Hippocampal formation (tissue), 2 donors: ENCODE data around the gene PTGES2.
"Not testable (repeated sequence)": the region's sequence is repeated elsewhere in the genome, so short reads cannot be mapped to it uniquely, and the experiment has no call there.

Source experiments
- DNase-seq, 2 donors: peaks; one replicate each; lab custom pipeline; 2025; lab: John Stamatoyannopoulos, UW

The PTGES2 gene

GRCh38 chr9:128136816-128137793 lies 9.6 kb upstream of the PTGES2 start:
- no peak for DNase-seq

- not testable (repeated sequence) for DNase-seq
Measured at GRCh38 chr9:128135561-128135960, 8.0 kb upstream of the PTGES2 start.

DNA sequence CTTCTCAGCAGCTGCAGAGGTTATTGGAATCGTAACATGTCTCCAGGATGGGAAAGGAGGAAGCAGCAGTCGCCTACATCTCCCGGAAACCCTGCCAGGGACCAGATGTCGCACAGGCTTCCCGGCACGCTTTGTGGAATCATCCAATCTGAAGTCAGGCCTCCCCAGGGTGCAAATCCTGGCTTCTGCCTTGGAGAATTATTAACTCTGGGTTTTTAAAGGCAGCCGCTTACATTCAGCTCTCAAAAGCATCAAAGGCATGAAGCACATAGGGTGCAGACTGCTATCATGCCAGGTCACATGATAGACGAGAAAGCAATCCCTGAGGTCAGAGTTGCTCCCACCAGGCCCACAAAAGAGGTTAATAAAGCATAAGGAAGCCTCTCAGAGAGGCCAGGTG lies 4.6 kb upstream of the PTGES2 start:
- not testable (repeated sequence) for DNase-seq

DNA sequence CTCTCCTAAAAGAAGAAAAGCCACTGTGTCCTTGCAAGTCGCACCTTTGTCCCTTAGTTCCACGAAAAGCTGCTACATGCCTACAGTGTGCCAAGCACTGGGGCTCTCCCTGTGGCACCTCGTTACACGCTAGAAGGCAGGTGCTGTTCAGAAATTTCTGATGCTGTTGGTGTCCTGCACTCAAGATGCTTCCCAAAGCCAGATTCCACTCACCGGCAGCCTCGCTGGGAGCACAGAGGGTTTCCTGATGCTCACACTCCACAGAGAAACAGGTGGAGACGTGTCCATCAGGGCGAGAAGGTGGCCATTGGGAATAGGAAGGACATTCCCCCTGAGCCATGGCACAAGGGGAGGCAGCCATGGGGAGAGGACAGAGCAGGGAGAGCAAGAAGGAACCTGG lies 3.8 kb upstream of the PTGES2 start:
- DNase-seq: not testable (repeated sequence)

DNA sequence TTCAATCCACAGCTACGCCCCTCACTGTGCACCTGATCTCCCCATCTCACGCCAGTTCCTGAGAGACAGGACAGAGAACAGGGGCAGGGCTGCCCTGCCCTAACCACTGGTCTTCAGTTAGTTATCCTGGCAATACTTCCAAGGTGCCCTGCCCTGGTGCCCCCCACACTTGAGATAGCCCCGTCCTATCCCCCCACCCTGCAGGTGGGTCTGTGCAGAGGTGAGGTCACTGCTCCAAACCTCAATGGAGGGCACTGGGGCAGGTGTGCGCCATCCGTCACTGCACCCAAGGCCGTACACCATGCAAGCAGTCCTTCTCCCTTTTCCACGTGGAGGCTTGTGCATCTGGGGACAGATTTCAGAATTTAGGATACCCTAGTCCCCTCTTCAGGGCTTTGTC lies 3.1 kb upstream of the PTGES2 start:
- DNase-seq: not testable (repeated sequence)

GRCh38 chr9:128129976-128130590 lies 2.6 kb upstream of the PTGES2 start:
- DNase-seq: not testable (repeated sequence)

DNA sequence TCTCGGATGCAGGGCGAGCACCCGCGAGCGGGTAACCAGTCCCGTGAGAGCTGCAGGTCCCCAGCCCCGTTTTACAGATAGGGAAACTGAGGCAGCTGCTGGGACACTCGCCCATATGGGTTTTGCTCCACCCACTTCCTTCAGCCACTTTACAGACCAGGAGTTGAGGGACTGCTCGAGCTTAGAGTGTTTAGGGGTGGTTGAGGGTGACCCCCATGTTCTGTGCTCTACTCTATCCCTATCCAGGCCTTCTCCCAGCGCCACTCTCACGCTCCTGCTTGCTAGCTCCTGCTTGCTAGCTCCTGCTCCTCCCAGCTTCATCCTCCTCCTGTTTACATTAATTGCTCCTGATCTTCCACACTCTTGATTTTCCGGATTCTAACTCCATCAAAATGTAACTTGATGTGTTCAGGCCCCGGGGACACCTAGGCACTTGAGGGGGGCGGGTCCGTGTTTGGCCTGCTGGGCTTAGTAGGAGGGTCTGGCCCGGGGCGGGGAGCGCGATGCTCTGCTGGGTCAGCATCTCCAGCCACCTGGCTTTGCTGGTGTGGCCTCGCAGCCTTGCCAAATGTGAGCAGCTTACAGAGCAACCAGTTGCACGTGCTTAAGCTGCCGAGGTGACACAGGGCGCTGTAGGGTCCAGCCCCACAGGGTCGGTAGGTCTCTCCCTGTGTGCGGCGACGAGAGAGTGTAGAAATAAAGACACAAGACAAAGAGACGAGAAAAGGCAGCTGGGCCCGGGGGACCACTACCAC lies 1.5 kb upstream of the PTGES2 start:
- DNase-seq: no peak

DNA sequence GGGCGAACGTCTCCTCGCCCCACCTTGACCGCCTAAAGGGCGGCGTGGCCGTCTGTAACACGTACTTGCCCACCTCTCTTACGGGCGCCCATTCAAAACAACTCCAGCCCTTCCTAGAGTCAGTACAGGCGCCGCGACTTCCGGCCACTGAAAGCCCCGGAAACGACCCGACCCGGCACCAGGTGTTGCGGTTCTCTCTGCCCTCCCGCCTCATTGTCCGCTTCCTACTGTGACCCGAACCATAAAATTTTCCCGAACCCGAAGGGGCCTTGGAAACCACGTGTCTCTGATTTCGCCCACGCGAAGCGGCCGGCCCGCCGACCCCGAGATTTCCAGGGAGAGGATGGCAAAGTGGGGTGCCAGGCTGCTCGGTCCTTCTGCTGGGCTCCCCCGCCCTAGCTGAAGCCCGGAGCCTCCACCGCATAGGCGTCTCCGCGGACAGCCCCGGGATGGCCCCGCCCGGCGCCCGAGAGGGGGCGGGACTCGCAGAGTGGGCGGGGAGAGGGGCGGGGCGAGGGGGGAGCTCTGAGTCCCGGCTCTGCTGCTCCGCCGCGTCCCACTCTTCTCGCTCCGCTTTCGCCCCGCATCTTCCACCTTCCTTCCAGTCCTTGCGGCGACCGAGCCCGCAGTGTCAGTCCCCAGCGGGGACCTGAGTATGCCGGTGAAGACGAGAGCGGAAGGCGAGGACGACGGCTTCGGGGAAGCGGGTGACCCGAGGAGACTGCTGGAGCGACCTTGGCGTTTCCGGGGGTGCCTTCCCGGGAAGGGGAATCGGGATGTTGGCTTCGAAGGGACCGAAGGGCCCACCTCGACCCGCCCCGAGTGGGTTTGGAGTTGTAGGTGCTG lies 684 bp upstream of the PTGES2 start:
- DNase-seq: peak; percentile 91 to 92

DNA sequence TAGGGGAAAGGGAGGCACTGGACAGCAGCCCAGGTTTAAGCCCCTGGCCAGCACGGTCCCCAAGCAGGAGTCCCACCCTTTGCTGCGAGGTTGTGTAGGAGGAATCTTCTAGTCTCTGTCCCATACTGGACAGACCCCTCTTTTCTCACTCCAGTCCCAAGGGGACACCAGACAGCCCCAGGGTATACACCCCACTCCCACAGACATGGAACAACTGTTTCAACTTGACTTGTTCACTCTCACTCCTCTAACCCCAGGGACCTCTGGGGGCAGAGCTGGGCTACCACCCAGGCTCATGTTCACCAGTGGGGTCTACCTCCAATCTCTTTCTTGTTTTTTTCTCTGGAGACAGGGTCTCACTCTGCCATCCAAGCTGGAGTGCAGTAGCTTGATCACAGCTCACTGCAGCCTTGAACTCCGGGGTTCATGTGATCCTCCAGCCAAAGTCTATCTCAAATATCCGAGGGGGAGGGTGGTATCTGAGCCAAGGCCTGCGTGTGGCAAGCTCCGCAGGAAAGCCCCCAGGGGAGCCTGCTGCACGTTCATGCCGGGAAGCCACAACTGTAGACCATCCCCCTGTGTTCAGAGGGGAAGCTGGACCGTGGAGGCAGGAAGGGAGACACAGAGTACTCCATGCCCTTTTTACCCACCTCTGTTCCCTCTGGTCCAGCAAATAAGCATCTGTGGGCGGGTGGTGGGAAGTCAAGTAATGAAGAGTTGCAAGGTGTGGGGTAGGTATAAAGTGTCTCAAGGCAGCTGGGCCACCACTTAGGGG lies 1.8 kb downstream of the PTGES2 start:
- DNase-seq: no peak

DNA sequence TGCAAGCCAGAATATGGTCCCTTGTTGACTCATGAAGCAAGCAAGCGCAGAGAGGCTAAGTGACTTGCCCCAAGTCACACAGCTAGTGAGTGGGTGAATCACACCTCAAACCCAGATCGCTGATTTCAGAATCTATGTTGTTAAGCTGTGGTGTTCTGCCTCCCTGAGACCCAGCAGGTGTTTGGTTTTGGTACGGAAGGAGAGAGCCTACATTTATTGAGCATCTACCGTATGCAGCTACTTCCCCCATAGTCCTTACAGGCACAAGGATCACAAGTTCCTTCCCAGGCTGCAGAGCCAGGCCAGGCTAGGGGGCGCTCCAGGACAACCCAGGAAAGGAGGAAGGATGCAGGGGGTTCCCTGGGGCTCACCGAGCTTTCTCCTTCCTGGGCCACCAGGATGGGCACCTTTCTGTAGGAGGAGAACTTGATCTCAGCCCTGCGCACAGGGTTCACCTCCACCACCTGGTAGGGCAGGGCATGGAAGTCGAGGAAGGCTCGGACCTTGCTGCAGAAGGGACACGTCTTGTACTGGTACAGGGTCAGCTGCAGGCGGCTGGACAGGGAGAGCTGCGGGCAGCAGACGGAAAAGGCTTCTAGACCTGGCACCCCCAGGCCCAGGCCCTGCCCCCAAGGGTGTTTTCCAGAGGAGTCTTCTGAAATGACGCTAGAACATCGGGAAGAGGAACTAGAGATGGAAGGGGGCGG lies 2.5 kb downstream of the PTGES2 start:
- peak; percentile 19 to 25 for DNase-seq

GRCh38 chr9:128124451-128124850 lies 3.1 kb downstream of the PTGES2 start:
- no peak for DNase-seq

- DNase-seq: no peak
Measured at GRCh38 chr9:128123451-128124080, 4.0 kb downstream of the PTGES2 start.

DNA sequence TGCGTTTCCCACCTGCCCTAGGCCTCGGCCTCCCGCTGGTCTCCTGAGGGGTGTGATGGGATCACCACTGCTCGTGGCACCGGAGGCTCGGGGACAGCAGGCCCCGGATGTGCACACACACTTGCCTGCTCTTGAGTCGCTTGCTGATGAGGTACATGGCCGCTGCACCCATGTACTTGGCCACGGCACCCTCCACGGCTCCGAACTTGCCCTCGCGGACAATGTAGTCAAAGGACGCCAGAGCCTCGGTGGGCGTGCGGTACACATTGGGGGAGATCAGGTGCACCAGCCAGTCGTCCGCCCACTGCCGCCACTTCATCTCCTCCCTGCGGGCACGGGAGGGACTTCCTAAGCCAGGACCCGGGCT lies 4.7 kb downstream of the PTGES2 start:
- DNase-seq: no peak

GRCh38 chr9:128121924-128122808 lies 5.4 kb downstream of the PTGES2 start:
- no peak for DNase-seq

DNA sequence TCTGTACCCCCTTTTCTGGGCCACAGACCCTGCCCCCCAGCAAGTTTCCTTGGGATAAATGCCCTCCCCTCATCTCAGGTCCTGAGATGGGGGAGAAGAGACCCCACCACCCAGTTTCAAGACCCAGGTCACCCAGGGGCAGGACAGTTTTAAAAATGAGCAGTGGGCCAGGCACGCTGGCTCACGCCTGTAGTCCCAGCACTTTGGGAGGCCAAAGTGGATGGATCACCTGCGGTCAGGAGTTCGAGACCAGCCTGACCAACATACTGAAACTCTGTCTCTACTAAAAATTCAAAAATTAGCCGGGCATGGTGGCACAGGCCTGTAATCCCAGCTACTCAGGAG lies 6.1 kb downstream of the PTGES2 start:
- no peak for DNase-seq

DNA sequence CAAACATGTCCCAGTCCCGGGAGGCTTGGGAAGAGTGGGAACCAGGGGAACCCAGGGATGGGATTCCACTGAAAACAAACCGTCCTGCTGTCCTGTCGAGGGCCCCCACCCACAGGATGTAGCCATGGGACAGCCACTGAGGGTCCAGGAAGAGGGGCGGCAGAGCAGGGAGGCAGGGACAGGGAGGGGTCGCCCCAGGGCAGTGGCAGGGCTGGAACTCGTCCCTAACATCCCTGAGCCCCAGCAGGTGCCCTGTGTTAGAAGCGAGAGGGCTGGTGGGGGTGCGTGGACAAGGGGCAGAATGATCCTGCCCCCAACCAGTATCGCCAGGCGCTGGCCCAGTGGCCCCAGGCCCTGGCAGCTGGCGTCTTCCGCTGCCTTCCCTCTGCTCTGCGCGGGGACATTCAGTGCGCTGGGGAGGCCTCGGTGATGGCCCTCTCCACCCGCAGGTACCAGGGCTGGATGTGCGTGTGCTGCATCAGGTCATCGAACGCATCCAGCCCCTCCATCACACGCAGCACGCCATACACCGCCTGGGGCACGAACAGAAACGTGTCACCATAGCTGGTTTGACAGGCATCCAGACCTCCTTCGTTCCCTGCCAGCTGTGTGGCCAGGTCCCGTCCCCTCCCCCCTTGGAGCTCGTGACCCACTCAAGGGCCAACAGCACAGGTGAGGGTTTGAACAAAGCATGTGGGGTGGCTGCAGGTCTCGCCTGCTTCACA lies 6.6 kb downstream of the PTGES2 start:
- no peak for DNase-seq

DNA sequence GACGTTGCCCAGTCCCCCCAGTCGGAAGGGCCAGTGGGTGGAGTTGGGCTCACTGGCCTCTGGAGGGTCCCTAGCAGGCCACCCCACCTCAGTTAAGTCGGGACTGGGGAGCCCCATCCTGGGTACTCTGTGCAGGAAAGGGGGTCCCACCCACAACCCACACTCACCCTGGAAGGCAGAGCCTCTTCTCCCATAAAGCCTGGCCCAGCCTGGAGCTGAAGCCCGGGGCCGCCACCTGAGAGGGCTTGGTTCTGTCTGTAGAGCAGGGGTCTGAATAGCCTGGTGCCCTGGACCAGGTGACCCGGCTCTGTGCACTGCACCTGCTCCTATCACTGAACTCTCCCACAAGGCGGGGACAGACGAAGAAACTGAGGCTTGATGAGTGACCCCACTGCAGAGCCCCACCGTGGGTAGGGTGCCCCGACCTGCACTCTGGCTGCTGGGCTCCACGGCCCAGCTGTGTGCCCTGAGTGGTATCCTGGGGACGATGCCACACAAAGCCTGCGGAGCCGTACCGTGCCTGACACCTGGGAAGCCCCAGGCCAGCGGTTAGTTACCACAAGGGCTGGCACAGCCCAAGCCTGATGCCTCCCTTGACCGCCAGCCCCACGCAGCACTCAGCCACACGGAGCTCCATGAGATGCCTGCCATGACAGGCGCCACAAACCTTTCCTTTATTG lies 7.3 kb downstream of the PTGES2 start:
- DNase-seq: no peak
